ENCODE measurements around the gene IMP3. TPM values are rescaled to one million over a fixed set of nuclear protein-coding genes. Genes with fewer than 3 reads are reported as not detected.

IMP3 gene
- total RNA-seq, 1 donor: 82.1 TPM

DNA sequence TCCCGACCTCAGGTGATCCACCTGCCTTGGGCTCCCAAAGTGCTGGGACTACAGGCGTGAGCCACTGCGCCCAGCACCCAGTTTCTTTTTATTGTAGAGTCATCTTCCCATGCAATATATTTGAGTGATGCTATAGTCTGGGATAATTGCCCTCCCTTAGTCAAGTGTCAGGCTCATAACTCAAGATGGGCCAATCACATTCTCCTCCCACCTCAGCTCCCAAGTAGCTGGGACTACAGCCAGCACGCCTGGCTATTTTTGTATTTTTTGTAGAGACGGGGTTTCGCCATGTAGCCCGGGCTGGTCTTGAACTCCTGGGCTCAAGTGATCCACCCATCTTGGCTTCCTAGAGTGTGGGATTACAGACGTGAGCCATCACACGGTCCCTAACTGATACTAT lies 45.7 kb downstream of the IMP3 start:
- TF ChIP-seq, protein P1, sequence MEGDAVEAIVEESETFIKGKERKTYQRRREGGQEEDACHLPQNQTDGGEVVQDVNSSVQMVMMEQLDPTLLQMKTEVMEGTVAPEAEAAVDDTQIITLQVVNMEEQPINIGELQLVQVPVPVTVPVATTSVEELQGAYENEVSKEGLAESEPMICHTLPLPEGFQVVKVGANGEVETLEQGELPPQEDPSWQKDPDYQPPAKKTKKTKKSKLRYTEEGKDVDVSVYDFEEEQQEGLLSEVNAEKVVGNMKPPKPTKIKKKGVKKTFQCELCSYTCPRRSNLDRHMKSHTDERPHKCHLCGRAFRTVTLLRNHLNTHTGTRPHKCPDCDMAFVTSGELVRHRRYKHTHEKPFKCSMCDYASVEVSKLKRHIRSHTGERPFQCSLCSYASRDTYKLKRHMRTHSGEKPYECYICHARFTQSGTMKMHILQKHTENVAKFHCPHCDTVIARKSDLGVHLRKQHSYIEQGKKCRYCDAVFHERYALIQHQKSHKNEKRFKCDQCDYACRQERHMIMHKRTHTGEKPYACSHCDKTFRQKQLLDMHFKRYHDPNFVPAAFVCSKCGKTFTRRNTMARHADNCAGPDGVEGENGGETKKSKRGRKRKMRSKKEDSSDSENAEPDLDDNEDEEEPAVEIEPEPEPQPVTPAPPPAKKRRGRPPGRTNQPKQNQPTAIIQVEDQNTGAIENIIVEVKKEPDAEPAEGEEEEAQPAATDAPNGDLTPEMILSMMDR (IDR thresholded peaks at IDR 0.05; ENCODE audit: insufficient read depth, low read length): no peak

GRCh38 chr15:75591655-75592364 lies 48.2 kb downstream of the IMP3 start:
- no peak overlapping the region for H3K4me3 ChIP-seq (ENCODE audit: low read depth, low read length)
- no peak for DNase-seq (ENCODE audit: low read depth)
- TF ChIP-seq, protein P1 (IDR thresholded peaks at IDR 0.05; ENCODE audit: insufficient read depth, low read length): no peak

More for the DNA sequence above, 45.7 kb downstream of the IMP3 start:
- no peak for DNase-seq (ENCODE audit: low read depth)
- H3K4me3 ChIP-seq (ENCODE audit: low read depth, low read length): no peak overlapping the region

GRCh38 chr15:75590239-75590638 lies 49.8 kb downstream of the IMP3 start:
- no peak overlapping the region for H3K4me3 ChIP-seq (ENCODE audit: low read depth, low read length)
- TF ChIP-seq, protein P1 (IDR thresholded peaks at IDR 0.05; ENCODE audit: insufficient read depth, low read length): no peak
- no peak for DNase-seq (ENCODE audit: low read depth)

Other genes with a start within 250 kb of the IMP3 start
- gene SIN3A, start 188.5 kb downstream of the IMP3 start, total RNA-seq (ENCODE audit: low replicate concordance): 37.3 and 52.9 TPM in 2 replicates
- gene PTPN9, start 60.9 kb downstream of the IMP3 start, total RNA-seq (ENCODE audit: low replicate concordance): 14.4 and 24.0 TPM in 2 replicates
- 41.5 and 43.3 TPM in 2 replicates for gene SNUPN, start 14.5 kb downstream of the IMP3 start, total RNA-seq (ENCODE audit: low replicate concordance)
- 27.8 and 35.2 TPM in 2 replicates for gene SNX33, start 7.7 kb upstream of the IMP3 start, total RNA-seq (ENCODE audit: low replicate concordance)
- 12.0 and 27.8 TPM in 2 replicates for gene CSPG4, start 72.6 kb upstream of the IMP3 start, total RNA-seq (ENCODE audit: low replicate concordance)
- 51.5 and 58.6 TPM in 2 replicates for gene UBE2Q2, start 203.2 kb upstream of the IMP3 start, total RNA-seq (ENCODE audit: low replicate concordance)